Activated CD4-positive, alpha-beta T cell treated with anti-CD3 and anti-CD28 coated beads, Interleukin-2, amount 10 ng/mL, durations not matched to agents 24 days and 14 days (primary cell): Measurements from ENCODE around the gene UBTF. TPM values are rescaled to one million over a fixed set of nuclear protein-coding genes. Genes with fewer than 3 reads are reported as not detected.

Experiments used
- DNase-seq: peaks from one replicate; pipeline ENCODE4 v3.0.0; 2022
- H3K27ac Mint-ChIP-seq: one replicate; pipeline ENCODE4 v1.8.0; 2022; ENCODE audit warnings: mild to moderate bottlenecking, mixed read lengths
- H3K27me3 Mint-ChIP-seq: one replicate; pipeline ENCODE4 v1.8.0; 2022; ENCODE audit warnings: mixed read lengths
- H3K36me3 Mint-ChIP-seq: one replicate; pipeline ENCODE4 v1.8.0; 2022; ENCODE audit warnings: low read depth, mild to moderate bottlenecking, mixed read lengths
- H3K4me1 Mint-ChIP-seq: one replicate; pipeline ENCODE4 v1.8.0; 2021; ENCODE audit warnings: mixed read lengths
- H3K4me3 Mint-ChIP-seq: one replicate; pipeline ENCODE4 v1.8.0; 2022; ENCODE audit warnings: mild to moderate bottlenecking, moderate library complexity, mixed read lengths
- H3K9me3 Mint-ChIP-seq: one replicate; pipeline ENCODE4 v1.8.0; 2021; ENCODE audit warnings: mixed read lengths
- intact Hi-C: fragments of 100-400 bp; cut with micrococcal nuclease; formaldehyde crosslinking; loops from one replicate; pipeline ENCODE4 v1.15.1; 2023
- total RNA-seq: library from RNA; stranded (reverse); gene quantifications from 2 replicates; pipeline ENCODE4 v1.2.3, GENCODE V29; 2022

UBTF gene
- total RNA-seq, 1 donor from 2014 or later: 195 TPM

DNA sequence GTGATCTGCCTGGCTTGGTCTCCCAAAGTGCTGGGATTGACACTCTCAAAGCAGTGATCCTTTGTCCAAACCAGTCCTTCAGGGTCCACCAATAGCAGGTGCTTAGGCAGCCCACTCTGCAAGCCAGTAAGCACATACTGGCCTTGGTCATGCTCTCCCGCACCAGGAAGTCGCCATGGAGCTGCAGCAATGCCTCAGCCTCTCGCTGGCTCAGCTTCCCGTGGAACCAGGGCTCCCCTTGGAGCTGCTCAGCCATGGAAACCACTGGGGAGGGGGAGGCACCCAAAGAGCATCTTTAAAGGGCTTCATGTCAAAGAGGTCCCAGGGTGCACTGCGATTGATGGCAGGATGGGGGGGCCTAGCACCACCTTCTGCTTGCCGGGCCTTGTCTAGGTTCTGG is 9.6 kb upstream of the UBTF start:
- Mint-ChIP-seq H3K4me1 (no peaks in the 10 kb centered on the region), H3K27me3 (peaks cover 2% of the 10 kb centered on the region), H3K36me3 (no peaks in the 10 kb centered on the region), H3K27ac (no peak overlapping the region), H3K4me3 (no peak overlapping the region), H3K9me3 (no peaks in the 10 kb centered on the region)
- DNase-seq: no peak
- intact Hi-C loops: no loop called here

DNA sequence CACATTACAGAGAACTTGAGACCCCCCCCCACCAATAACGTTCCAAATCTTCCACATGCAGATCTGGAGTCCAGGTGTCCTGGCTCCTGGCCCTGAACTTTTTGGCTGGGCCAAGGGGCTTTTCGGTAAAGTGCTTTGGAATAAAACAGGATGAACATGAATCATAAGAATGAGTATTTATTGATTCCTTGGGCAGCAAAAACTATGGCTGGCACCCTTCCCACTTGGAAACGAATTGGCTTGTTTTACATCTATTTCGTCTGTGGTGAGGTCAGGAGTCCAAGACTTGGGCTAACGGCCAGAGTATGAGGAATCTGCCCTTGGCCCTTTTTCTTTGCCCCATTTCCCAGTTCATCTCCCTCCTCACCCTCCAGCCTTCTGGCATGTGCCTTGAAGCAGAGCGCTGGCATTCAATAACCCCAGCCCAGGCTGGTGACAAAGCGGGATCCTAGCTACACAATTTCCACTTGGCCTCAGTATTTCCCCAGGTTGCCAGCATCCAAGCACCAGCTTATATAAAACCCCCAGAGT is 4.1 kb upstream of the UBTF start:
- Mint-ChIP-seq H3K4me1 (peaks cover 15% of the 10 kb centered on the region), H3K27ac (no peak overlapping the region), H3K4me3 (peak overlapping the region; percentile 10), H3K27me3 (peaks cover 2% of the 10 kb centered on the region), H3K36me3 (peaks cover 2% of the 10 kb centered on the region), H3K9me3 (no peaks in the 10 kb centered on the region)
- peak; percentile 54 for DNase-seq
- intact Hi-C loops: no loop called here

DNA sequence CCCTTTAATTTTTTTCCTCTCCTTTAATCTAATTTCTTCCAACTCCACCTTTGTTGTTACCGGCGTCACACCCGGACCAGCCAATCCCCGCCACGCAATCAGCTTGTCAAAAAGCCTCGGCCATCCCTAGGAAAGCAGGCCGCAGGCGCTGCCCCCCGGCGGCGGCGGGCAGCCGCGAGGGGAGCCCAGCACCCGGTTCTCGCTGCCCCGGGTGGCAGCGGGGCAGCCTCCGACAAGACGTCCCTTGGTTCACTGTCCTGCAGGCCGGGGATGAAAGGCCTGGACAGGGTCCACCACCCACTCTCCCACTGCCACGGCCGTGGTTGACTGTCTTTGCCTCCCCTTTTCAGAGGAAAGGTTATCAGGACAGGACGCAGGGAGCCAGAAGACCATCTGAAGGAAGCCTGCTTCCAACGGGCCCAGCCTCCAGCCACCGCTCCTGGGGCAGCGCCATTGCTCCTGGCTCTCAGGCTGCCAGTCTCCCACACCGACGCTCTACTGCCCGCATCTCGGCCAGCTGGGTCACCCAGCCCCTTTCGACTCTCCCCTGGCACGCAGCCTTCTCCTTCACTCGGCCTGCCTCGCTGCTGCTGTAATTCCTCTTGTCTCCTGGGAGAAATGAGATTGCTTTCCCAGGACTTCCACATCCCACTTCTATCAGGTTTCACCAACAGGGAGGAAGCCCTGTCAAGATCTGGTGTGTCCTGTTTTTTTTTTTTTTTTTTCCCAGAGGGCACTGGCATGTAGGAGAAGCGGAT is 2.8 kb upstream of the UBTF start:
- H3K4me1 Mint-ChIP-seq: peaks cover 20% of the 10 kb centered on the region
- intact Hi-C loops: no loop called here
- H3K4me3 Mint-ChIP-seq: peak overlapping the region; percentile 94
- peak; percentile 86 for DNase-seq
- peak overlapping the region; percentile 91 for H3K27ac Mint-ChIP-seq
- peaks cover 2% of the 10 kb centered on the region for H3K27me3 Mint-ChIP-seq
- no peaks in the 10 kb centered on the region for H3K9me3 Mint-ChIP-seq
- peaks cover 9% of the 10 kb centered on the region for H3K36me3 Mint-ChIP-seq

DNA sequence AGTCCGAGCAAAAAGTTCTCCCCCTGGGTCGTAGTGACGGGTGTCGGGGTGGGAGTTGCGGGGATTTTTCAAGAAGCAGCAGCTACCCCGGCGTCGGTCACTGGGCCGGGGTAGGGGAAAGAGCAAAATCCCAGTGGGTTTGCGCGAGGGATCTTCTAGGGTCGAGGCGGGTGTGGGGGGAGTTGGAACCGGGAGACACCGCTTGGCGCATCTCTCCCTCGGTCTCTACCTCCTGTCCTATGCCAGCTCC is 2.3 kb upstream of the UBTF start:
- Mint-ChIP-seq H3K4me3 (peak overlapping the region; percentile 94), H3K36me3 (peaks cover 13% of the 10 kb centered on the region), H3K4me1 (peaks cover 23% of the 10 kb centered on the region), H3K27me3 (peaks cover 2% of the 10 kb centered on the region), H3K9me3 (no peaks in the 10 kb centered on the region), H3K27ac (peak overlapping the region; percentile 91)
- DNase-seq: peak; percentile 81
- intact Hi-C loops: loop anchor here (1.0 kb wide), 1 partner anchor 105 kb away; no protein-coding TSS in a partner anchor

DNA sequence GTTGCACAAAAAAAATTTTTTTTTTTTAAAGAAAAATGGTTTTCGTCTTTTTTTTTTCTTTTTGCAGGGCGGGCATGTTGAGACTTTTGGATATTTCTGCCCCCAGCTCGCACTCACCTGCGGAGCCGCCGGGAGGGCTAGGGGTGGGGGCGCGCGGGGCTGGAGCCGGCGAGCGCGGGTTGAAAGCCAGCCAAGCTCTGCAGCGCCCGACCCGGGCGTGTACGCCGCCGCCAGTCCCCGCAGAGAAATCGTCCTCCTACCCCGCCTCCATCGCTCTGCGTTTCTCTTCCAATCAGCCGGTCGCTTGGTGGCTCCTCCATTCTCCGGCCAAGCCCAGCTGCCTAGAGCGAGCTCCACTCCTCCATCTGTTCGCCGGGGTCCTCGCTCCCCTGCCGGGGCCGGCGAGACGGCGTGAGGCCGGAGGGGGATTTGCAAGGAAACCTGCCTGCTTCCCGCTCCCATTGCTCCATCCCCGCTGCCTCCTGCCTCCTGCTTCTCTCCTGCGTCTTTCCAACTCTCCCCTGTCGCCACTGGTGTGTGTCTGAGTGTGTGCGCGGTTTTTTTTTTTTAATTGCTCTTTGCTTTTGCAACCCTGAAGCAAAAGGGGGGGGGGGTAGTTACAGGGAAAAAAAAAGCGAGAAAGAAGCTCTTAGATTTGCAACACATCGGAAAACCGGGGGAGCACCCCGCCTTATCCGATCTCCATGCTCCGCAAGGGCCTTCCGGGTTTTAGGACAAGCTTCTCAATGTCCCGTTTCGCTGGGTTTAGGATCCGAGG is 1.8 kb upstream of the UBTF start:
- intact Hi-C loops: loop anchor here (1.0 kb wide), 1 partner anchor 105 kb away; no protein-coding TSS in a partner anchor
- peak overlapping the region; percentile 94 for H3K4me3 Mint-ChIP-seq
- peaks cover 18% of the 10 kb centered on the region for H3K36me3 Mint-ChIP-seq
- H3K4me1 Mint-ChIP-seq: peaks cover 28% of the 10 kb centered on the region
- H3K9me3 Mint-ChIP-seq: no peaks in the 10 kb centered on the region
- peak; percentile 91 for DNase-seq
- peaks cover 2% of the 10 kb centered on the region for H3K27me3 Mint-ChIP-seq
- H3K27ac Mint-ChIP-seq: peak overlapping the region; percentile 91

DNA sequence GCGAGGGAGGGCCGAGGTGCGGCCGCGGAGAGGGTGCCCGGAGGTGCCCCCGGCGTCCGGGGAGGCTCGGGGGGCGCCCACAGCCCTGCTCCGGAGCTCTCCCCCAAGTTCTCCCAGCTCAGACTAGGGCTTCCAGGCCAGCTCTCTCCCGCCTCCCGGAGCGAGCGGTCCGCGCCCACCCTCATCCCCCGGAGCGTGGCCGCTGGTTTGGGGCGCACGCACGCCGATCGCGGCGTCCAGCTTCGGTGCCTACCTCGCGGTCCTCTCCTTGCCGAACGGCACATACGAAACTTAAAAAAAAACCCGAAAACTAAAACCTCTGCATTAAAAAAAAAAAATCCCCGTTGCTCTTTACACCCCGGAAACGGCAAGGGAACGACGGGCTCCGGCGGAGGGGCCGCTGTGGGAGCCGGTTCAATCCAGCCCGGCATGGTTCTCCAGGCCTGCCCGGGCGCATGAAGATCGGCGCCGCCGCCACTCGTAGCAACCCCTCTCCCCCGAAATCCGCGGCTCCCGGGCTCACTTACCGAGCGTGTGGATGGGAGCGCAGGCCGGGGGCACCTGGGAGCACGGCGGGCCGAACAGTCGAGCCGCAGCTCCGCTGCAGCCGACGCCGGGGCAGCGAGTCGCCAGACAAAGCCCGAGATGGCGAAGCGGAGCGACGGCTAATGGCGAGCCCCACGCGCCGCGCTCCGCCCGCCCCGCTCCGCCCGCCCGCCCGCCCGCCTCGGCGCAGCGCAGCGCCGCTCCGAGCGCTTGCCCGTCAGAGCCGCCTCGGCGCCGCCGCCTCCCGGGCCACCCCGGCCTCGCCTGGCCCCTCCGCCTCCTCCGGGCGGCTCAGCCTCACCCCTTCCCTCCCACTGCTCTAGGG is 973 bp upstream of the UBTF start:
- intact Hi-C loops: loop anchor here (1.0 kb wide), 2 partner anchors 34 to 106 kb away; partner anchors contain the start of gene TMUB2
- peaks cover 37% of the 10 kb centered on the region for H3K4me1 Mint-ChIP-seq
- H3K27ac Mint-ChIP-seq: peak overlapping the region; percentile 98

DNA sequence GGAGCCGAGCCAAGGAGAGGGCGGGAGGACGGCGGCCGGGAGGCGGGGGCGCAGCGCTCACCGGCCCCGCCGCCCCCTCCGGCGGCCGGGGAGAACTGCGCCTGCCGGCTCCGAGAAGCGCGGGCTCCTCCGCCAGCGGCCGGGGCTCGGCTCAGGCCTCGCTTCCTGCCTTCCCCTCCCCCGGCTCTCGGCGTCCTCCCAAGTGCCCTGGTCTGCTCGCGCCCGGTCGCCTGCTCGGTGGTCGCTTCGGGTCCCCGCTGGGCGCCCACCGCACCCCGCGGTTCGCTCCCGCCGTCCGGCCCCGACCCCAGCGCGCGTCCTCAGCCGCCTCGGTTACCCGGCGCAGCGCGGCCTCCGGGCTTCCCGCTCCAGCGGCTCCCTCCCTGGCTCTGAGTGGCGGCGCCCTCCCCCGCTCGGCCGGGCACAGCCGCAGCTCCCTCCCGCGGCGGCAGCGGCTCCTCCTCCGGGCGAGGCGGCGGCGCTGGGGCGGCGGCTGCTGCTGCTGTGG is 313 bp downstream of the UBTF start:
- Mint-ChIP-seq H3K27ac (no peak overlapping the region), H3K36me3 (peaks cover 39% of the 10 kb centered on the region), H3K9me3 (no peaks in the 10 kb centered on the region), H3K4me3 (no peak overlapping the region), H3K4me1 (peaks cover 46% of the 10 kb centered on the region), H3K27me3 (peaks cover 2% of the 10 kb centered on the region)
- intact Hi-C loops: loop anchor here (2.0 to 10.0 kb wide), 2 partner anchors 78 to 286 kb away; partner anchors contain the start of genes GPATCH8 and HROB
- peak; percentile 92 for DNase-seq

More for the DNA sequence above, 973 bp upstream of the UBTF start:
- Mint-ChIP-seq H3K36me3 (peaks cover 27% of the 10 kb centered on the region), H3K4me3 (peak overlapping the region; percentile 94), H3K9me3 (no peaks in the 10 kb centered on the region), H3K27me3 (peaks cover 2% of the 10 kb centered on the region)
- peak; percentile 87 for DNase-seq

DNA sequence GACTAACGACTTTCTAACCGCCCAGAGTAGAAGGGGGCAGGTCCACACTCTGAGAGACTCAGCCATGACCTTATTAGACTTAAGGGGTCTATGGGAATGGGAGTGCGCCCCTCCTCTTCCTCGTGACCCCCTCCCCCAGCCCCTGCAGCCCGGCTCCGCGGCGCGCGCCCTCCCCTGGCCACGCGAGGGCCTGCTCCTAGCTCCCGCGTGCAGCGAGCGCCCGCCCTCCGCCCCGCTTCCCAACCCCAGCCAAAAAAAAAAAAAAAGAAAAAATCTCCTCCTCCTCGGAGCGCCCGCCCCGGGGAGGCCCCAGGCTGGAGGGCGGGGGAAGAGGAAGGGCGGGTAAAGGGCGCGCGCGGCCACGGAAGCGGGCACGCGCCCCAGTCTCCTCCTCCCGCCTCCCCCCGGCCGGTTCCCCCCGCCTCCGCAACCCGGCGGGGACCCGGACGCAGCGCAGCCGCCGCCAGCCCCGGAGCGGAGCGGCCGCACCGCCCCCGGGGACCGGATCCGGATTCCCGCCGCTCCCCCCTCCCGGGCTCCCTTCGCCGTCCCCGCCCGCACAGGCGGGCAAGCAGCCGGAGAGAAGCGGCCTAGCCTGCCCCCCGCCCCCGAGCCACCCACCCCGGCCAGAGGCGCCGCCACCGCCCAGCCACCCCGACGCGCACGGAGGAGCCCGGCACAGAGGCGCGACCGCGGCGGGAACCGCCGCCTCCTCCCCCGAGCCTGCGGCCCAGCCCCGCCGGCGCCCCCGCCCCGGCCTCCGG is 949 bp downstream of the UBTF start:
- intact Hi-C loops: loop anchor here (1.0 to 10.0 kb wide), 5 partner anchors 8 to 286 kb away; partner anchors contain the start of genes GPATCH8 and HROB
- Mint-ChIP-seq H3K9me3 (no peaks in the 10 kb centered on the region), H3K36me3 (peaks cover 46% of the 10 kb centered on the region), H3K4me3 (peak overlapping the region; percentile 97), H3K27me3 (peaks cover 2% of the 10 kb centered on the region), H3K4me1 (peaks cover 52% of the 10 kb centered on the region), H3K27ac (peak overlapping the region; percentile 97)
- DNase-seq: peak; percentile 96

DNA sequence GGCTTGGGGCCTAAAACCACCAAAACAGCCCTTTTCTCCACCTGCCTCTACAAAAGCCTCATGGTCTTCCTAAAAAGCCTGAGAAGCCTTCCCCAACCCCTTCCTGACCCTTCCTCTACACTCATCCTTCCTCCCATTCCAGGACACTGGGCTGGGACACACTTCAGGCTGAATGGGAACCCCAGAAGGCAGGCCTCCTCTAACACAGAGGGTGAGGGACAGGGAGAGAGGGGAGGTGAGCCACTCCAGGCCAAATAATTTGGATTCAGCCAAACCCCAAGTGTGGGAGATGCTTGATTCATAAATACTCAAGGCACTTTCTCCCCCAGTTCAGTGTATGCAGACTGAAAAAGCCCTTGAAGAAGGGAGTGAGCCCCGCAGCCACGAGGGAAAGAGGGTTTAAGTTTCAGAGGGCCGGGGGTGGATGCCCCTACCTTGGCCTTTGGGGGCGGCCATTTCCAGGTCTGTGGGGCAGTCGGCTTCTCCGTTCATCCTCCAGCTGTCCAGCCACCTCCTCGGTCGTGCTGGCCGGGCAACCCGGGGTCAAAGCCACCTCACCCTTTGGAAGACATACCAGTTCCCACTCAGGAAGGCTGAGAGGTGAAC is 1.6 kb downstream of the UBTF start:
- Mint-ChIP-seq H3K27ac (peak overlapping the region; percentile 97), H3K9me3 (no peaks in the 10 kb centered on the region), H3K36me3 (peaks cover 53% of the 10 kb centered on the region), H3K4me3 (peak overlapping the region; percentile 97), H3K27me3 (no peaks in the 10 kb centered on the region), H3K4me1 (peaks cover 52% of the 10 kb centered on the region)
- DNase-seq: no peak
- intact Hi-C loops: loop anchor here (1.0 to 10.0 kb wide), 5 partner anchors 8 to 287 kb away; partner anchors contain the start of genes GPATCH8 and HROB

DNA sequence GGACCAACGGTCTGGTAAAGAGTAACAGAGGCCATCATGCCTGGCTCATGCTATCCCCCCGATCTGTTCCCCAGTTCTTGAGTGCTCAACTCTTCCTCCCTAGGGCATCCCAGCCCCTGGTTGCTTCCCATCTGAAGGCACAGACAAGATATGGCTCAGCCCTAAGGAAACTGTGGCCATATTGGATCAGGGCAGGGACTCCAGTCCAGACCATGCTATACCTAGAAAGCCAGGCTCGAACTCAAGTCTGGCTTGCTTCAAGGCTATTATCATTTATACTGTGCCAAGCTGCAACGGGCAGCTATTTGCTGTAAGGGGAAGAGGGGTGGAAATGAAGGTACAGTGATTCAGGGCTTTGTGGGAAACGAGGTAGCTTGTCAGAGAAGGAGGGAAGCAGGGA is 2.8 kb downstream of the UBTF start:
- intact Hi-C loops: loop anchor here (10.0 kb wide), 1 partner anchor 288 kb away; the partner anchor contains the start of gene GPATCH8
- H3K36me3 Mint-ChIP-seq: peaks cover 58% of the 10 kb centered on the region
- no peaks in the 10 kb centered on the region for H3K27me3 Mint-ChIP-seq
- peak overlapping the region; percentile 97 for H3K4me3 Mint-ChIP-seq
- peaks cover 42% of the 10 kb centered on the region for H3K4me1 Mint-ChIP-seq
- no peak for DNase-seq
- H3K9me3 Mint-ChIP-seq: no peaks in the 10 kb centered on the region
- H3K27ac Mint-ChIP-seq: peak overlapping the region; percentile 97

DNA sequence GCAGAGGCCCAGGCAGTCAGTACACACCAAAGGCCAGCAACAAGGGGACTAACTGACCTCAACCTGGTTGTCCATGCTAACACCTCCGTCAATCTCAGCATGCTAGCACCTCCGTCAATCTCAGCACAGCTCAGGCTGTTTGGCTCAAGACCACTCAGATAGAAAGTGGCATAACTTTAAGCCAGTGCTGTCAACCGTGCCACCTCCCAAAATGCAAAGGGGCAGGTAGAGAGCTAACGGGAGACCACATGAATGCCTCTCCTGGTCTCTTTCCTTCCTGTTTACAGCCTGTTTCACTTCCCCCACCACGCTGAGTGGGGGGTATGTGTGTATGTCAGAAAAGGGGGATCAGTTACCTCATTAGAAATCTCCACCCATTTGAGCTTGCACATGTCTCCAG is 3.3 kb downstream of the UBTF start:
- Mint-ChIP-seq H3K27ac (peak overlapping the region; percentile 97), H3K4me1 (peaks cover 38% of the 10 kb centered on the region), H3K4me3 (peak overlapping the region; percentile 97), H3K36me3 (peaks cover 61% of the 10 kb centered on the region), H3K9me3 (no peaks in the 10 kb centered on the region), H3K27me3 (no peaks in the 10 kb centered on the region)
- intact Hi-C loops: loop anchor here (10.0 kb wide), 1 partner anchor 289 kb away; the partner anchor contains the start of gene GPATCH8
- peak; percentile 81 for DNase-seq

DNA sequence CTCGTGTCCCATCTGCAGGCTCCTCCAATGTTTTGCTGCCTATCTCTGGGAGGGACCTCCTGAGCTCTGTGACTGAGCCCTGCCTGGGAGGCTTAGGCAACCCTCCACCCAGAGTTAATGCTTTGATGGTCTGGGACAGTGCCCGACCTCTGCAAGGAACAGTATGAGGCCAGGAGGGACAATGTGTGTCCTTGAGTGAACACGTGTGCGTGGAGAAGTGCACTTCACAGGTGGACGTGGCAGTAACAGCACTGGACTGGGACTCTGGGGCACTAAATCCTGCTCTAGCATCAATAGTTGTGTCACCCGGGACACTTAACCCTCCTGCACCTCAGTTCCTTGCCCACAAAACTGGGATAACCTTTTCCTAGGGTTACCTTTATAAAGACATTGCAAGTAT is 4.6 kb downstream of the UBTF start:
- Mint-ChIP-seq H3K9me3 (no peaks in the 10 kb centered on the region), H3K4me3 (peak overlapping the region; percentile 55), H3K36me3 (peaks cover 65% of the 10 kb centered on the region), H3K27ac (peak overlapping the region; percentile 32), H3K4me1 (peaks cover 45% of the 10 kb centered on the region), H3K27me3 (no peaks in the 10 kb centered on the region)
- DNase-seq: no peak
- intact Hi-C loops: loop anchor here (10.0 kb wide), 1 partner anchor 290 kb away; the partner anchor contains the start of gene GPATCH8
